Dendritic cell treated with granulocyte-macrophage colony-stimulating factor and Interleukin-4, amounts not matched to agents 40 ng/mL and 50 ng/mL, for 4 days (primary cell): ENCODE data around the gene SLMAP.
A peak's percentile ranks its signal among the peaks of the same experiment; 100 is the strongest.

Experiments used
- H3K27ac Mint-ChIP-seq: one replicate; pipeline ENCODE4 v1.8.0; 2022; ENCODE audit warnings: mild to moderate bottlenecking, mixed read lengths
- H3K27me3 Mint-ChIP-seq: one replicate; pipeline ENCODE4 v1.8.0; 2022; ENCODE audit warnings: mild to moderate bottlenecking, mixed read lengths
- H3K36me3 Mint-ChIP-seq: one replicate; pipeline ENCODE4 v1.8.0; 2022; ENCODE audit warnings: low read depth, mixed read lengths
- H3K4me1 Mint-ChIP-seq: one replicate; pipeline ENCODE4 v1.8.0; 2022; ENCODE audit warnings: low read depth, mixed read lengths
- H3K4me3 Mint-ChIP-seq: one replicate; pipeline ENCODE4 v1.8.0; 2022; ENCODE audit warnings: mild to moderate bottlenecking, moderate library complexity, mixed read lengths
- H3K9me3 Mint-ChIP-seq: one replicate; pipeline ENCODE4 v1.8.0; 2022; ENCODE audit warnings: mixed read lengths
- intact Hi-C: fragments of 100-400 bp; cut with micrococcal nuclease; formaldehyde crosslinking; loops from one replicate; pipeline ENCODE4 v1.15.0; 2022

SLMAP gene

GRCh38 chr3:57755741-57756527, at the start of gene SLMAP:
SLMAP (plus strand) TSS chr3:57756309; CDS start chr3:57757652, 1,343 bp downstream.
- intact Hi-C loops = loop anchor here (1.0 to 5.0 kb wide), 3 partner anchors 64 to 199 kb away; partner anchors contain the start of gene PDE12
- Mint-ChIP-seq H3K36me3 (peaks cover 36% of the 10 kb centered on the region), H3K27me3 (no peaks in the 10 kb centered on the region), H3K9me3 (no peaks in the 10 kb centered on the region), H3K4me1 (peaks cover 33% of the 10 kb centered on the region), H3K27ac (peak within 1 kb of the TSS; percentile 89), H3K4me3 (peak within 1 kb of the TSS; percentile 95)

DNA sequence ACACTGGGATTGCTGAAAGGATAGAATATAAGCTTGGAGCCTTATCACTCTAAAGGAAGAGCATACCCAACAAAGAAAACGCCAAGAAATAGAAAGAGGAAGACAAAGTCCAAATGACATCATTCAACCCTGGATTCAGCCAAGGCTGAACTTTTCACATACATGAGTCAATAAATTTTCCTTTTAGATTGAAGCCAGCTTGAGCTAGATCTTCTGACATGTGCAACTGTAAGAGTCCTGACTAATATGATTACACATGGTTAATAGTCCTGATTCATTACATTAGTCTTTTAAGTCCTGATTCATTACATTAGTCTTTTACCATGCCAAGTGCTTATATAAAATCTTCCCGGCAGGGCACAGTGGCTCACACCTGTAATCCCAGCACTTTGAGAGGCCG, 49.6 kb upstream of the SLMAP start:
- Mint-ChIP-seq H3K4me3 (no peak overlapping the region), H3K27me3 (no peaks in the 10 kb centered on the region), H3K4me1 (peaks cover 5% of the 10 kb centered on the region), H3K36me3 (no peaks in the 10 kb centered on the region), H3K9me3 (no peaks in the 10 kb centered on the region), H3K27ac (no peak overlapping the region)
- intact Hi-C loops = no loop called here

- Mint-ChIP-seq H3K27me3 (no peaks in the 10 kb centered on the region), H3K4me3 (no peak overlapping the region), H3K4me1 (peaks cover 5% of the 10 kb centered on the region), H3K9me3 (no peaks in the 10 kb centered on the region), H3K36me3 (no peaks in the 10 kb centered on the region), H3K27ac (no peak overlapping the region)
- intact Hi-C loops = no loop called here
Measured at GRCh38 chr3:57709031-57709430, 47.1 kb upstream of the SLMAP start.

GRCh38 chr3:57709559-57709958, 46.5 kb upstream of the SLMAP start:
- Mint-ChIP-seq H3K27ac (no peak overlapping the region), H3K27me3 (no peaks in the 10 kb centered on the region), H3K4me3 (no peak overlapping the region), H3K4me1 (peaks cover 5% of the 10 kb centered on the region), H3K36me3 (no peaks in the 10 kb centered on the region), H3K9me3 (no peaks in the 10 kb centered on the region)
- intact Hi-C loops = no loop called here

DNA sequence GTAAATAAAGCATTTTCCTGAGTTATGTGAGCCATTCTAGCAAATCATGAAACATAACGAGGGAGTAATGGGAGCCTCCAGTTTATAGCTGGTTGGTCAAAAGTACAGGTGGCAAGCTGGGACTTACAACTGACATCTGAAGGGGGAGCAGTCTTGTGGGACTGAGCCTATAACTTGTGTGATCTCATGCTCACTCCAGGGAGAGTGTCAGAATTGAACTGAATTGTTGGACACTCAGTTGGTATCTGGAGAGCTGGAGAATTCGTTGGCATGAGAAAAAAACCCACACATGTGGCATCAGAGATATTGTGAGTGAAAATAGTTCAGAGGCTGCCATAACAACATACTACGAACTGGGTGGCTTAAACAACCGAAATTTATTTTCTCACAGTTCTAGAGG, 40.4 kb upstream of the SLMAP start:
- no peaks in the 10 kb centered on the region for H3K9me3 Mint-ChIP-seq
- H3K27ac Mint-ChIP-seq = no peak overlapping the region
- no peaks in the 10 kb centered on the region for H3K36me3 Mint-ChIP-seq

DNA sequence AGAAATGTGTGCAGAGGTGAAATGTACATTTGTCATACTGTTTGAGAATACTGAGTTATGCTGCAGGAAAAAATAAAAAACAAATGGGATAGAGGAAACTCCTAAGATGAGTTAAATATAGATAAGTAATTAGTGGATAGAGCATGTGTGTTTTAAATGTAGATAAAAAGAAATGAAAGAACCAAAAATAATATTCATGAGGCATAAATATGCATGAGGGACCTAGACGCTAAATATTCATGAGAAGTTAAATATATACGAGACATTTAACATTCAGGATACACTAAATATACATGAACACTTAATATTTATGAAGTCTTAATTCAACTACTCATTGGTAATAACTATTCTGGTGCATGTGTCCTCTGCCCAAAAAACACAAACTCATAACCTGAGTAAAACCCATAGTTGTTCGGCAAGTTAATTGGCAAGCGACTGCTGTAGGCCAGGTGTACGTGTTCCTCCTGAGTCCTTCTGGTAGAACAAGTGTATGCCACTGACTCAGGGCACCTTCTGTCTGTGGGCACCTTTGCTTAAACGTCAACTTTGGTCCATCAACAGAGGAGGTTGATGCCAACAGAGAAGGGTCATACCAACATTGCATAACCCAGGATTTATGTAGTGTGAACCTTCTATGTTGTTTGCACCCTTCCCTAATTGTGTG, 38.8 kb upstream of the SLMAP start:
- H3K36me3 Mint-ChIP-seq = no peaks in the 10 kb centered on the region

More for the DNA sequence above, 40.4 kb upstream of the SLMAP start:
- intact Hi-C loops = no loop called here
- no peaks in the 10 kb centered on the region for H3K4me1 Mint-ChIP-seq
- no peak overlapping the region for H3K4me3 Mint-ChIP-seq
- no peaks in the 10 kb centered on the region for H3K27me3 Mint-ChIP-seq

GRCh38 chr3:57718118-57718517, 38.0 kb upstream of the SLMAP start:
- intact Hi-C loops = no loop called here

More for the DNA sequence above, 38.8 kb upstream of the SLMAP start:
- Mint-ChIP-seq H3K27ac (no peak overlapping the region), H3K4me3 (no peak overlapping the region), H3K27me3 (no peaks in the 10 kb centered on the region), H3K4me1 (no peaks in the 10 kb centered on the region), H3K9me3 (no peaks in the 10 kb centered on the region)
- intact Hi-C loops = no loop called here

DNA sequence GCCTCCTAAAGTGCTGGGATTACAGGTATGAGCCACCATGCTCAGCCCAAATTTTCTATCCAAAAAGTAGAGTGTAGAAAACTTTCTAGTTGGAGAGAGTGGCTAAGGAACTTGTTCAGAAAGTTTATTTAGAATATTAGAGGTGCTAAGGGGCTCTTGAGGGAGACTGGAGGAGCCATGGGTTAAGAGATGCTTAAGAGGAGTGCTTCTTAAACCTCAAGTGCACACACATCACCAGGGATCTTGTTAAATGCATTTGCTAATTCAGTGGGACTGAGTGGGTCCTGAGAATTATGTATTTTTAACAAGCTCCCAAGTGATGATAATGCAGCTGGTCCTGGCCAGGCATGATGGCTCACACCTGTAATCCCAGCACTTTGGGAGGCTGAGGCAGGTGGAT, 29.7 kb upstream of the SLMAP start:
- Mint-ChIP-seq H3K27me3 (no peaks in the 10 kb centered on the region), H3K36me3 (no peaks in the 10 kb centered on the region), H3K27ac (no peak overlapping the region), H3K4me3 (no peak overlapping the region), H3K4me1 (peaks cover 33% of the 10 kb centered on the region), H3K9me3 (no peaks in the 10 kb centered on the region)
- intact Hi-C loops = no loop called here

More at GRCh38 chr3:57718118-57718517, 38.0 kb upstream of the SLMAP start:
- Mint-ChIP-seq H3K4me1 (no peaks in the 10 kb centered on the region), H3K9me3 (no peaks in the 10 kb centered on the region), H3K4me3 (no peak overlapping the region), H3K27me3 (no peaks in the 10 kb centered on the region), H3K36me3 (no peaks in the 10 kb centered on the region), H3K27ac (no peak overlapping the region)

DNA sequence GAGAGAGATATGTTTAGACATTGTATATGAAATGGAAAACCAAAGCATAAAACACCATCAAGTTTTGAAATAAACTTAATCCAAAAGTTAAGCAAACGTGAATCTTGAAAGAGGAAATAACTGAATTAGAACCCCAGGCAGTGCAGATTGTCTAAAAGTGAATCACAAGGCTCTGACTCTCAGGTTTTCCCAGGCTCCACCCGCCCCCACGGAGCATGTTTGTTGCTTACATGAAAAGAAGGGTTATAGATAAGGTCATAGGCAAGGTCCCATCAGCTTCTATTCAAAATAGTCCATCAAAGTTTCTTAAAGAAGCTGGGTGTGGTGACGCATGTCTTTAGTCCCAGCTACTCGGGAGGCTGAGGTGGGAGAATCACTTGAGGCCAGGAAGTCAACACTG, 29.0 kb upstream of the SLMAP start:
- Mint-ChIP-seq H3K4me1 (peaks cover 40% of the 10 kb centered on the region), H3K4me3 (no peak overlapping the region), H3K36me3 (no peaks in the 10 kb centered on the region), H3K27ac (no peak overlapping the region), H3K27me3 (no peaks in the 10 kb centered on the region), H3K9me3 (no peaks in the 10 kb centered on the region)
- intact Hi-C loops = no loop called here

- intact Hi-C loops = no loop called here
- Mint-ChIP-seq H3K27ac (no peak overlapping the region), H3K4me1 (peaks cover 46% of the 10 kb centered on the region), H3K4me3 (no peak overlapping the region), H3K27me3 (no peaks in the 10 kb centered on the region), H3K9me3 (no peaks in the 10 kb centered on the region), H3K36me3 (no peaks in the 10 kb centered on the region)
Measured at GRCh38 chr3:57729334-57730045, 26.6 kb upstream of the SLMAP start.

GRCh38 chr3:57730682-57731081, 25.4 kb upstream of the SLMAP start:
- Mint-ChIP-seq H3K4me3 (no peak overlapping the region), H3K27me3 (no peaks in the 10 kb centered on the region), H3K9me3 (no peaks in the 10 kb centered on the region), H3K27ac (no peak overlapping the region), H3K36me3 (no peaks in the 10 kb centered on the region), H3K4me1 (peaks cover 46% of the 10 kb centered on the region)
- intact Hi-C loops = no loop called here

DNA sequence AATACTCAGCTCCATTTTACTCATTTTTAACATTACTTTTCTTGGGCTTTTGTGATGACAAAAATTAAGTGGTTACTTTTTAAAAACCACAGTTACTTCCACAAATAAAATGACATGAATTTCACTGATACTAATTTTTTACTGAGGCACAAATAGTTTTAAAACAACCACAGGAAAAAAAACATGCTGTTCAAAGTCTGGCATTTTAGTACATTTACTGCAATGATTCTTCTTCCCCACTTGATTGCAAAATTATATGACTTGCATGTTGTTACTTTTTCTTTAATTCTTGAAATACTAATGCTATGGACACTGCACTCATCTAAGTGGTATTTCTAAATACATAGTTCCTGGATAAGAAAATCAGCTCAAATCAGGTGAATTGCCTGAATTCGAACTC, 24.8 kb upstream of the SLMAP start:
- Mint-ChIP-seq H3K36me3 (no peaks in the 10 kb centered on the region), H3K4me3 (no peak overlapping the region), H3K9me3 (no peaks in the 10 kb centered on the region), H3K27ac (no peak overlapping the region), H3K4me1 (peaks cover 46% of the 10 kb centered on the region), H3K27me3 (no peaks in the 10 kb centered on the region)
- intact Hi-C loops = no loop called here

- Mint-ChIP-seq H3K9me3 (no peaks in the 10 kb centered on the region), H3K4me1 (peaks cover 27% of the 10 kb centered on the region), H3K36me3 (no peaks in the 10 kb centered on the region), H3K4me3 (no peak overlapping the region), H3K27me3 (no peaks in the 10 kb centered on the region), H3K27ac (no peak overlapping the region)
- intact Hi-C loops = no loop called here
Measured at GRCh38 chr3:57733790-57734189, 22.3 kb upstream of the SLMAP start.

DNA sequence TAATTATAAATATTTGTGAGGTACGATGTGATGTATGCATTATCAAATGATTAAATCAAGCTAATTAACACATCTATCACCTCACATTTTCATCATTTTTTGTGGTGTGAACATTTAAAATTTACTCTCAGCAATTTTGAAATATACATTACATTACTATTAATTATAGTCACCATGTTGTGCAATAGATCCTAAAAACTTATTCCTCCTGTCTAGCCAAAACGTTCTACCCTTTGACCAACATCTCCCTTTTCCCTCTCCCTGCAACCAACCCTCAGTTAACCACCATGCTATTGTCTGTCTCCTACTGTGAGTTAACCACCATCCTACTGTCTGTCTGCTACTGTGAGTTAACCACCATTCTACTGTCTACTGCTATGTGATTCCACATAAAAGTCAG, 20.7 kb upstream of the SLMAP start:
- Mint-ChIP-seq H3K27me3 (no peaks in the 10 kb centered on the region), H3K4me3 (no peak overlapping the region), H3K9me3 (no peaks in the 10 kb centered on the region), H3K4me1 (peaks cover 17% of the 10 kb centered on the region), H3K36me3 (no peaks in the 10 kb centered on the region), H3K27ac (no peak overlapping the region)
- intact Hi-C loops = no loop called here
